Hepatocyte (in vitro differentiated cells): Measurements from ENCODE around the gene ALOX5. TPM values are rescaled to one million over a fixed set of nuclear protein-coding genes. Genes with fewer than 3 reads are reported as not detected.

Source experiments
- DNase-seq: peaks from one replicate; pipeline ENCODE4 v3.0.0-alpha.2; 2016; ENCODE audit warnings: low spot score
- H2AFZ ChIP-seq: fragments of 200-600 bp; sonication (generic); 2 replicates; pipeline ENCODE4 v1.6.0; 2016; ENCODE audit warnings: antibody characterized with exemption, mild to moderate bottlenecking
- H3K27ac ChIP-seq: fragments of 200-600 bp; sonication (generic); 2 replicates; pipeline ENCODE4 v1.5.1; 2016; ENCODE audit warnings: mild to moderate bottlenecking
- H3K27me3 ChIP-seq: fragments of 200-600 bp; sonication (generic); 2 replicates; pipeline ENCODE4 v1.6.1; 2016
- H3K36me3 ChIP-seq: fragments of 200-600 bp; sonication (generic); replicated peaks from 2 replicates; pipeline ENCODE4 v1.5.1; 2016; ENCODE audit warnings: low read depth; ENCODE audit not compliant: insufficient read depth
- H3K4me1 ChIP-seq: fragments of 200-600 bp; sonication (generic); 2 replicates; pipeline ENCODE4 v1.5.1; 2016; ENCODE audit warnings: mild to moderate bottlenecking, moderate library complexity; ENCODE audit not compliant: insufficient read depth
- H3K4me2 ChIP-seq: fragments of 200-600 bp; sonication (generic); 2 replicates; pipeline ENCODE4 v1.6.0; 2016
- H3K4me3 ChIP-seq: fragments of 200-600 bp; sonication (generic); 2 replicates; pipeline ENCODE4 v1.5.1; 2016; ENCODE audit warnings: mild to moderate bottlenecking
- H3K79me2 ChIP-seq: fragments of 200-600 bp; sonication (generic); 2 replicates; pipeline ENCODE4 v1.6.0; 2017; ENCODE audit warnings: mild to moderate bottlenecking
- H3K9me2 ChIP-seq: fragments of 200-600 bp; sonication (generic); replicated peaks from 2 replicates; pipeline ENCODE4 v1.6.0; 2017; ENCODE audit warnings: mild to moderate bottlenecking; ENCODE audit not compliant: insufficient read depth
- H3K9me3 ChIP-seq: fragments of 200-600 bp; sonication (generic); 2 replicates; pipeline ENCODE4 v1.5.1; 2016; ENCODE audit warnings: low read depth, mild to moderate bottlenecking
- H4K20me1 ChIP-seq: fragments of 200-600 bp; sonication (generic); 2 replicates; pipeline ENCODE4 v1.6.0; 2016; ENCODE audit warnings: mild to moderate bottlenecking; ENCODE audit not compliant: insufficient read depth, poor library complexity, severe bottlenecking
- CTCF ChIP-seq: fragments of 200-600 bp; sonication (generic); IDR thresholded peaks from 2 replicates; pipeline ENCODE4 v1.5.1; 2016; ENCODE audit warnings: antibody characterized with exemption, mild to moderate bottlenecking; ENCODE audit not compliant: poor library complexity
- EZH2 ChIP-seq: fragments of 200-600 bp; sonication (generic); IDR thresholded peaks from 2 replicates; pipeline ENCODE4 v1.6.1; 2016; ENCODE audit warnings: antibody characterized with exemption, mild to moderate bottlenecking, borderline replicate concordance
- EZH2phosphoT487 ChIP-seq: fragments of 200-600 bp; sonication (generic); IDR thresholded peaks from one replicate; pipeline ENCODE4 v1.6.1; 2018; ENCODE audit warnings: antibody characterized with exemption, mild to moderate bottlenecking, low read depth, moderate library complexity; ENCODE audit not compliant: unreplicated experiment, severe bottlenecking
- WGBS: methylation state at CpG from one replicate; pipeline ENCODE4 v1.1.6; 2016; ENCODE audit warnings: low lambda C conversion rate; ENCODE audit errors: missing lambda C conversion rate; 5-methylcytosine and 5-hydroxymethylcytosine counted together
- polyA plus RNA-seq: library from polyadenylated mRNA; unstranded; fragments of >200 nt; fragmentation: Nextera tagmentation; extraction: Ambion mirVana; gene quantifications from 2 replicates; pipeline ENCODE4 v1.2.1, GENCODE V29; 2016
- total RNA-seq: library from RNA; depleted of rRNA; stranded (reverse); fragments of >200 nt; gene quantifications from 2 replicates; pipeline ENCODE4 v1.2.3, GENCODE V29; 2014

Gene ALOX5
- total and polyA plus RNA-seq, 2 experiments from 2014 or later, result 3.5 to 4.4 TPM

GRCh38 chr10:45376371-45376801 is 2.4 kb downstream of the ALOX5 start:
- WGBS, result 55% methylated on average over 2 of the region's 2 CpGs
- H2AFZ ChIP-seq, result no peak overlapping the region
- no peaks in the 10 kb centered on the region for H3K9me3 ChIP-seq
- no peaks in the 10 kb centered on the region for H3K36me3 ChIP-seq
- peaks cover 36% of the 10 kb centered on the region for H3K27me3 ChIP-seq
- H3K4me1 ChIP-seq, result peaks cover 11% of the 10 kb centered on the region
- TF ChIP-seq EZH2phosphoT487 (no peak), CTCF (no peak), EZH2 (no peak)
- H3K4me3 ChIP-seq, result no peak overlapping the region
- DNase-seq, result peak; percentile 39
- no peaks in the 10 kb centered on the region for H3K79me2 ChIP-seq
- no peak overlapping the region for H3K27ac ChIP-seq
- no peaks in the 10 kb centered on the region for H3K9me2 ChIP-seq
- no peak overlapping the region for H3K4me2 ChIP-seq
- no peaks in the 10 kb centered on the region for H4K20me1 ChIP-seq

GRCh38 chr10:45377321-45377720 is 3.3 kb downstream of the ALOX5 start:
- Histone ChIP-seq H3K4me1 (peaks cover 11% of the 10 kb centered on the region), H3K4me3 (no peak overlapping the region), H3K9me2 (no peaks in the 10 kb centered on the region), H3K27ac (no peak overlapping the region), H4K20me1 (no peaks in the 10 kb centered on the region), H2AFZ (no peak overlapping the region), H3K36me3 (no peaks in the 10 kb centered on the region), H3K27me3 (peaks cover 27% of the 10 kb centered on the region), H3K9me3 (no peaks in the 10 kb centered on the region), H3K79me2 (no peaks in the 10 kb centered on the region), H3K4me2 (no peak overlapping the region)
- no peak for TF ChIP-seq CTCF
- no peak for TF ChIP-seq EZH2
- no peak for TF ChIP-seq EZH2phosphoT487
- no peak for DNase-seq
- 78% methylated on average over 4 of the region's 4 CpGs for WGBS

- no peak overlapping the region for H3K4me3 ChIP-seq
- 77% methylated on average over 5 of the region's 5 CpGs for WGBS
- no peaks in the 10 kb centered on the region for H3K36me3 ChIP-seq
- H3K9me2 ChIP-seq, result no peaks in the 10 kb centered on the region
- H3K27ac ChIP-seq, result no peak overlapping the region
- H3K27me3 ChIP-seq, result peaks cover 22% of the 10 kb centered on the region
- H2AFZ ChIP-seq, result no peak overlapping the region
- no peaks in the 10 kb centered on the region for H3K79me2 ChIP-seq
- peaks cover 11% of the 10 kb centered on the region for H3K4me1 ChIP-seq
- TF ChIP-seq CTCF, result no peak
- TF ChIP-seq EZH2phosphoT487, result no peak
- no peak for TF ChIP-seq EZH2
- DNase-seq, result no peak
- no peaks in the 10 kb centered on the region for H3K9me3 ChIP-seq
- no peaks in the 10 kb centered on the region for H4K20me1 ChIP-seq
- H3K4me2 ChIP-seq, result no peak overlapping the region
Measured at GRCh38 chr10:45377858-45378257, 3.8 kb downstream of the ALOX5 start.
